Lung (tissue), 12 donors: ENCODE results near the gene MKLN1. TPM values are rescaled to one million over a fixed set of nuclear protein-coding genes. Genes with fewer than 3 reads are reported as not detected.

Source experiments
- ATAC-seq: fragments of 200-7000 bp; cut with Tn5 transposase; one replicate; pipeline ENCODE4 v1.9.1; 2020; ENCODE audit warnings: moderate number of reproducible peaks; ENCODE audit not compliant: insufficient read depth, low FRiP score
- DNase-seq, 3 donors: peaks; one replicate each; pipeline ENCODE4 v3.0.0-alpha.2; 2013 to 2017
- H3K27ac ChIP-seq, 2 donors: one replicate each; pipeline ENCODE4 v1.5.1; 2013; ENCODE audit warnings: mild to moderate bottlenecking in 2 of 2, moderate library complexity in 2 of 2, control low read depth in 1 of 2, inconsistent platforms in 1 of 2, low read depth in 1 of 2, low read length in 1 of 2
- H3K27me3 ChIP-seq, 3 donors: one replicate each; pipeline ENCODE4 v1.5.1; 2013; ENCODE audit warnings: low read length in 2 of 3; ENCODE audit not compliant: control insufficient read depth in 3 of 3, insufficient read depth in 3 of 3
- H3K36me3 ChIP-seq, 4 donors: one replicate each; pipeline ENCODE4 v1.5.1; 2013; ENCODE audit warnings: low read length in 4 of 4, mild to moderate bottlenecking in 1 of 4, moderate library complexity in 1 of 4; ENCODE audit not compliant: control insufficient read depth in 4 of 4, insufficient read depth in 4 of 4
- H3K4me1 ChIP-seq, 5 donors: one replicate each; pipeline ENCODE4 v1.5.1; 2013; ENCODE audit warnings: low read length in 5 of 5, mild to moderate bottlenecking in 2 of 5, moderate library complexity in 1 of 5; ENCODE audit not compliant: control insufficient read depth in 5 of 5, insufficient read depth in 5 of 5
- H3K4me3 ChIP-seq: one replicate; pipeline ENCODE4 v1.5.1; 2013; ENCODE audit warnings: mild to moderate bottlenecking, control low read depth, moderate library complexity
- H3K9ac ChIP-seq, 2 donors: one replicate each; pipeline ENCODE4 v1.5.1; 2013; ENCODE audit warnings: low read length in 2 of 2, control low read depth in 1 of 2; ENCODE audit not compliant: insufficient read depth in 1 of 2
- H3K9me3 ChIP-seq, 4 donors: one replicate each; pipeline ENCODE4 v1.5.1; 2013; ENCODE audit warnings: low read length in 3 of 4, mild to moderate bottlenecking in 1 of 4, moderate library complexity in 1 of 4; ENCODE audit not compliant: control insufficient read depth in 4 of 4, insufficient read depth in 3 of 4
- WGBS, 2 donors: extraction: QIAGEN DNeasy Blood & Tissue Kit; methylation state at CpG; one replicate each; pipeline ENCODE4 v1.1.7; 2013; 5-methylcytosine and 5-hydroxymethylcytosine counted together
- polyA plus RNA-seq, 2 donors: library from polyadenylated mRNA; stranded (reverse); fragments of 200-250 nt; gene quantifications; one replicate each; pipeline ENCODE4 v1.2.1, GENCODE V29; 2013
- total RNA-seq, 2 donors: library from RNA; depleted of rRNA in 1 of 2; stranded (reverse); fragments of >200 nt in 1 of 2; gene quantifications; one replicate each; pipeline ENCODE4 v1.2.1, GENCODE V29; 2014 to 2021
- TF ChIP-seq, protein P1 (sequence below): IDR thresholded peaks from 2 replicates; pipeline ENCODE4 v1.5.1; 2012; ENCODE audit warnings: mild to moderate bottlenecking; ENCODE audit errors: control extremely low read depth, extremely low read depth
- donor health status: control.
- donor health status: control.
- donor health status: Bipolar disorder and iron deficiency.
- donor health status: healthy.
- donor health status: DM: yes; HTN: yes; CAD: no.

MKLN1 gene
- total and polyA plus RNA-seq, 4 donors, result 11.6 to 135 (median 27.4) TPM

DNA sequence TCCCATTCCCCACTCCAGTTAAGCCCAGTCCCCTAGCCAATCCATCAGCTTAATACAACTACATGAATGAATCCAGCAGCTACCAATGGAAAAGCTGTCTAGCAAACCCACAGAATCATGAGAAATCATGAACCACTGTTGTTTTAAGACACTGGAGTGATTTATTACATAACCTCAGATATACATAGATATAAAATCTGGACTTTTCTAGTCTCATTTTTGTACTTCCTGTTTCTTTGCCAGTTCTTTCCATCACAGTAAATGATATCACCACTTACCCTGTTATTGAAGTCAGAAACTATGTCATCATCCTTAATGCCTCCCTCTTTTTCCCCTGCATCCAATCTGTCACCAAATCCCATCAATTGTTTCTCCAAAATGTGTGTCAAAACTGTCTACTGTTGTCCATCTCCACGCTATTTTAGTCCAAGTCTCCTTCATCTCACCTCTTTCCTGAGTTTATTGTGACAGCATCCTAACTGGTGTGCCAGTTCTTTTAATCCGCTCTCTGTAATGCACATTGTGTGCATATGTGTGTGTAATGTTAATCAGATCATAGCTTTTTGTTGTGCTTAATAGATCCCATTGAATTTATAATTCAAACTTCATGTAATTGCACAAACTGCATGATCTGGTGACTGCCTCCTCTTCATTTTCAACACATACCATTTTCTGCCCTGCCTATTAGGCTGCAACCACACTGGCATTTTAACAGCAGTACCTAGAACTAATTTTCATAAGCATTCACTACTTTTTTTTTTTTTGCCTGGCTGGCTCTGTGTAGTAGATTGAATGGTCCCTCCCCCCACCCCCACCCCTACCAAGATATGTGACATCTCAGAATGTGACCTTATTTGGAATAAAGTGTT is 56.0 kb downstream of the MKLN1 start:
- WGBS, 2 donors, result 94 to 97% methylated on average over 2 of the region's 2 CpGs
- H3K4me1 ChIP-seq, result peaks cover 0 to 10% (median 0%) of the 10 kb centered on the region in 5 donors
- H3K9me3 ChIP-seq, result no peaks in the 10 kb centered on the region
- H3K4me3 ChIP-seq, result no peak overlapping the region
- no peak overlapping the region for H3K9ac ChIP-seq
- DNase-seq (no peak), ATAC-seq (no peak)
- TF ChIP-seq, protein P1, sequence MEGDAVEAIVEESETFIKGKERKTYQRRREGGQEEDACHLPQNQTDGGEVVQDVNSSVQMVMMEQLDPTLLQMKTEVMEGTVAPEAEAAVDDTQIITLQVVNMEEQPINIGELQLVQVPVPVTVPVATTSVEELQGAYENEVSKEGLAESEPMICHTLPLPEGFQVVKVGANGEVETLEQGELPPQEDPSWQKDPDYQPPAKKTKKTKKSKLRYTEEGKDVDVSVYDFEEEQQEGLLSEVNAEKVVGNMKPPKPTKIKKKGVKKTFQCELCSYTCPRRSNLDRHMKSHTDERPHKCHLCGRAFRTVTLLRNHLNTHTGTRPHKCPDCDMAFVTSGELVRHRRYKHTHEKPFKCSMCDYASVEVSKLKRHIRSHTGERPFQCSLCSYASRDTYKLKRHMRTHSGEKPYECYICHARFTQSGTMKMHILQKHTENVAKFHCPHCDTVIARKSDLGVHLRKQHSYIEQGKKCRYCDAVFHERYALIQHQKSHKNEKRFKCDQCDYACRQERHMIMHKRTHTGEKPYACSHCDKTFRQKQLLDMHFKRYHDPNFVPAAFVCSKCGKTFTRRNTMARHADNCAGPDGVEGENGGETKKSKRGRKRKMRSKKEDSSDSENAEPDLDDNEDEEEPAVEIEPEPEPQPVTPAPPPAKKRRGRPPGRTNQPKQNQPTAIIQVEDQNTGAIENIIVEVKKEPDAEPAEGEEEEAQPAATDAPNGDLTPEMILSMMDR, result no peak
- no peaks in the 10 kb centered on the region for H3K27me3 ChIP-seq
- H3K27ac ChIP-seq, result no peak overlapping the region
- peaks cover 0 to 3% (median 0%) of the 10 kb centered on the region in 4 donors for H3K36me3 ChIP-seq

- no peaks in the 10 kb centered on the region for H3K36me3 ChIP-seq
- peaks cover 0 to 10% (median 0%) of the 10 kb centered on the region in 5 donors for H3K4me1 ChIP-seq
- H3K9me3 ChIP-seq, result no peaks in the 10 kb centered on the region
- TF ChIP-seq, protein P1, result no peak
- H3K4me3 ChIP-seq, result no peak overlapping the region
- H3K9ac ChIP-seq, result no peak overlapping the region
- no peak overlapping the region for H3K27ac ChIP-seq
- ATAC-seq (no peak), DNase-seq (no peak)
- H3K27me3 ChIP-seq, result no peaks in the 10 kb centered on the region
- 95% methylated on average over 2 of the region's 2 CpGs for WGBS, 2 donors
Observed at GRCh38 chr7:131384286-131384635, 56.6 kb downstream of the MKLN1 start.

DNA sequence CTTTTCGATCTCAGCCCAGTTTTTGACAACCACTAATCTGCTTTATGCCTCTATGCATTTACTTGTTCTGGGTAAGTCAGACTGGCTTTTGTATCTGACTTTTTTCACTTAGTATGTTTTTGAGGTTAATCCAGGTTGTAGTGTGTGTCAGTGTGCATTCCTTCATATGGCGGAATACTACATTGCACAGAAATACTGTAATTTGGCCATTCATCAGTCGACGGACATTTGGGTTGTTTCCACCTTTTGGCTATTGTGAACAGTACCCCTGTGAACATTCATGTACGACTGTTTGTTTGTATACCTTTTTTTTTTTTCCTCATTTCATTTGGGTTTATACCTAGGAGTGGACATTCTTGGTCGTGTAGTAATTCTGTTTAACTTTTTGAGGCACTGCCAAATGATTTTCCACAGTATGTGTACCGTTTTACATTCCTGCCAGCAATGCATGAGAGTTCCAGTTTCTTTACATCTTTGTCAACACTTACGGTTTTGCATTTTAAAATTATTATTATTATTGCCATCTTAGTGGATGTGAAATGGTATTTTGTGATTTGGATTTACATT is 57.4 kb downstream of the MKLN1 start:
- Histone ChIP-seq H3K27me3 (no peaks in the 10 kb centered on the region), H3K4me3 (no peak overlapping the region), H3K27ac (no peak overlapping the region), H3K36me3 (no peaks in the 10 kb centered on the region), H3K9me3 (no peaks in the 10 kb centered on the region), H3K9ac (no peak overlapping the region), H3K4me1 (peaks cover 0 to 10% (median 0%) of the 10 kb centered on the region in 5 donors)
- WGBS, 2 donors, result 83 to 90% methylated on average over 8 of the region's 8 CpGs
- ATAC-seq (no peak), DNase-seq (peak in 1 of 3 donors; percentile 11)
- TF ChIP-seq, protein P1, result no peak
